GM18873 (cell line): ENCODE data around the gene GFOD1.

Source experiments
- ATAC-seq: cut with Tn5 transposase; IDR thresholded peaks from one replicate; pipeline ENCODE4 v1.9.1; 2021; ENCODE audit warnings: mild to moderate bottlenecking, moderate library complexity, moderate number of reproducible peaks; ENCODE audit not compliant: unreplicated experiment, low FRiP score

Gene GFOD1, protein sequence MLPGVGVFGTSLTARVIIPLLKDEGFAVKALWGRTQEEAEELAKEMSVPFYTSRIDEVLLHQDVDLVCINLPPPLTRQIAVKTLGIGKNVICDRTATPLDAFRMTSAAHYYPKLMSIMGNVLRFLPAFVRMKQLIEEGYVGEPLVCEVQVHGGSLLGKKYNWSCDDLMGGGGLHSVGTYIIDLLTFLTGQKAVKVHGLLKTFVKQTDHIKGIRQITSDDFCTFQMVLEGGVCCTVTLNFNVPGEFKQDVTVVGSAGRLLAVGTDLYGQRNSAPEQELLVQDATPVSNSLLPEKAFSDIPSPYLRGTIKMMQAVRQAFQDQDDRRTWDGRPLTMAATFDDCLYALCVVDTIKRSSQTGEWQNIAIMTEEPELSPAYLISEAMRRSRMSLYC

DNA sequence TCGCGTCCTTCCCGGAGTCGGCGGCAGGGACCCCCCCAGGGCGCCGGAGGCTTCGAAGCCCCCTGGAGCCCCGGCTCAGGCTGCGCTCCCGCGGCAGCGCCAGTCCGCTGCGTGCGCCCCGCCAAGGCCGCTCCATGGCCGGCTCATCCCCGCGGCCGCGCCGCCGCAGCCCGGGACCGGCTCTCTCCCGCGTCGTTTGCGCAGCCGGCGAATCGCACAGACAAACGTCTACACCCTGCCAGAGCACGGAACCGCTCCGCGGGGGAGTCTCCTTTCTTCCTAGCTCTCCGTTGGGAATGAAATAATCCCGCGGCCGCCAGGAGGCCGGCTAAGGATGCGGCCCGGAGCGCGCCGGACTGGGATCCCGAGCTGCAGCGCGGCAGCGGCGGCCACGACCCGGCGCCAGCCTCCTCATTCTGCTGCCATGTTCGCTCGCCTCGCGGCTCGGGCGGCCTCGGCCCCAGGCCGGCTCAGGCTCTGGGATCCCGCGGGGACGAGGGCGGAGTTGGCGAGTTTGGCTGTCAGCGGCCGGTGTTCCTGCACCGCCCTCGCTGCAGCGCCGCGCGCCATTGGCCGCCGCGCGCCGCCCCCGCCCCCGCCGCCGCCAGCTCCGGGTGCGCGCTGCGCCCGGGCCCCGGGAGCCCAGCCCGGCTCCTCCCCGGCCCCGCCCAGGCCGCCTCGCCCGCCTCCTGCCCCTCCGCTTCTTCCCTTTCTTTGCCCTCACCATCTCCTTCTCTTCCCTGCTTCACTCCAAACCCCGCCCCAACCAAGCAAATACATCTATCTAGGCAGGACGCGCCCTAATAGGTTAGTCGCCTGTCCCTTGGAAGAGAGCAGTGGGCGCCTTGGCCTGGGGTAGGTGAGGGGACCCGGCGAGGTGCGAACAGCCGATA lies at the start of gene GFOD1:
GFOD1 (minus strand) TSS at position 479 of the 893 bp plus-strand sequence. CDS start 710 bp downstream, outside the sequence.
- peak; percentile 69 for ATAC-seq

DNA sequence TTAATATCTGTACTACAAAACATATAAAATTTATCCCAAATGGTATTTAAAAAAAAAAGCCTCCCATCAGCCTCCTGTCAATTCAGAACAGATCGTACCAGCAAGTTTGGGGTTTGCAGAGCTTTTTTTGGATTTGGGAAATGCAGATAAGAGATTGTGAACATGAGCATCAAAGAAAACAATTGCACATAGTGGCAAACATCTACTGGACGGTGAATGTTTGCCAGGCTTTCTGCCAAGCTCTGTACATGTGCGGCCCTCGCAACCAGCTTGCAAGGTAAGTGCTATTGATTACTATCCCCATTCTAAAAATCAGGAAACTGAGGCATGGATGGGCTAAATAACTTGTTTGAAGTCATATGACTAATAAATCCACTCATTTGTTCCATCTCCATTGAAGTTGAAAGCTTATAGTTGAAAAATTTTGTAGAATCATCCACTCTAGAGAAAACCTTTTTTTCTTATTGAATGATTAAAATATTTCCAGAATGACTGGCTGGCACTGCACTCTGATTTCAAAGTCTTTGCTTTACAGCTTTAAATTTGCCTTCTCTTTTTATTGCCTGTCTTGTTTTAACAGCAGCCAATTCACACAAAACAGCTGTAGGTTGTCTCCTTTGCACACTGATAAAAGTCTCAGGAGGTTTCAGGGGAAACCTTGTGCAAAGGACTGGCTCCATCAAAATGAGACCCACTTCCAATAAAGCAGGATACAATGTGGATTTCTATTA lies 49.6 kb upstream of the GFOD1 start:
- no peak for ATAC-seq

DNA sequence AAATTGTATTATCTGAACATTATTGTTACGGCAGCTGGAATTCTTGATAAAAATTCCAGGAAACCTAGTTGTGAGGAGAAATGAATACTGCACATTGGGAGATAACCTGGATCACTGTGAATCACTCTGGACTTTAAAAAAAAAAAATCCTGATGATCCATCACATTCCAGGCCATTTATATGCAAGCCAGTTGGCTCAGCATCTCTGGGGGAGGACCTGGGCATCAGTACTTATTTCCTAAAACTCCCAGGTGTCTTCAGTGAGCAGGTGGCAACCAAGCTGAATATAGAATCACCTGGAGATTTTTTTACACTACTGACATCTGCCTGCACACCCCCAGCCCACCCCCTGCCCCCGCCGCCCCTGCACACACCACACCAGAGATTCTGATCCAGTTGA lies 47.9 kb upstream of the GFOD1 start:
- ATAC-seq = no peak

DNA sequence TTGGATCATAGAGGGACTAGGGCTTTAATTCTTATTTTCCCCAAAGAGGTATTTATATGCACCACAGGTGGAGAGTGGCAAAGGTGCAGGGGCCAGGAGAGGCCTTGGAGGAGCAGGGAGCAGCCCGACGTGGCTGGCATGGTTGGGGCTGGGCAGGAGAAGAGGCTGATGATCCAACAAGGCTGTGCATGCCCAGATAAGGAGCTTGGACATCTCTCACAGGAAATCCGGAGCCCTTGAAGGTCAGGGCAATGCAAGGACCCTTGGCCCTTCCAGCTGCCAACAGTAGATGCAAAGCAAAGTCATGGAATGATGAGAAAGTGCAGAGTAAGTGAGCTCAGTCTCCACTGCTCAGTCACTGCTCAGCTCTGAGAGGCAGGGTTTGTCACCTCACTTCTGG lies 47.1 kb upstream of the GFOD1 start:
- no peak for ATAC-seq

DNA sequence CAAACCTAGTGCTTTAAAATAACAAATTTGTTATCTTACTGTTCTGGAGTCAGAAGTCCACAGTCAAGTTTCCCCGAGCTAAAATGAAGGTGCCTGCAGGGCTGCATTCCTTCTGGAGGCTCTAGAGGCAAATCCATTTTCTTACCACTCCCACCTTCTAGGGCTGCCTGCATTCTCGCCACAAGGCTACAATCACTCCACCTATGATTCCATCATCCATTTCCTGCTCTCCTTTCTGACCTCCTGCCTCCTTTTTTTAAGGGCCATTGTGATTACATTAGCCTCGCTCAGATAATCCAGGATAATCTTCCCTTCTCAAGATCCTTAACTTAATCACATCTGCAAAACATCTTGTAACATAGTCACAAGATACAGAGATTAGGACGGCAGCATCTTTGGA lies 44.6 kb upstream of the GFOD1 start:
- ATAC-seq = no peak

DNA sequence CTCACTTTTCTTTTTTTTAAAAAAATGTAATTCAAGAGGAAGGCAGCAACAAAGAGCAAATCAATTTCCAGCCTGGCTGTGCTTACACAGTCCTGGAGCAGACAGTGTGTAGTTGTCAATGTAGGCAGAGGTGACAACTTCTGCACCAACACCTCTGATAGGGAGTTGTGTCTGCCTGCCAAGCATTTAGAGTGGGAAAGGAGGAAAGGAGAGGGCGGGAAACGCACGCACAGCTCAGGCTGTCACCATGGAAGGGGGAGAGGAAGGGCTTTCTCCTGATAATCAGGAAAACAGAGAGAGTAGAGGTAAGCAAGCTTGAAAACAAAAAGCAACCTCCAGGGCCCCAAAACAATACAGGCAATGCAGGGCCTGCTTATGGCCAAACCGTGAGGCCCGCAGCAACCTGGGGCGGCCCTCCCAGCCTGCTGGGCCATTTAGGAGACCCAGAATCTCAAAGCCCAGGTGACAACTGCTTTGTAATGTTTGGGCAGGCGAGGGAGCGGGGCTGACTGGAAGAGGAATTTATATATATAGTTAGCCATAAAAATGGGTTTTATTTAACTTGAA lies 41.5 kb upstream of the GFOD1 start:
- ATAC-seq = no peak

DNA sequence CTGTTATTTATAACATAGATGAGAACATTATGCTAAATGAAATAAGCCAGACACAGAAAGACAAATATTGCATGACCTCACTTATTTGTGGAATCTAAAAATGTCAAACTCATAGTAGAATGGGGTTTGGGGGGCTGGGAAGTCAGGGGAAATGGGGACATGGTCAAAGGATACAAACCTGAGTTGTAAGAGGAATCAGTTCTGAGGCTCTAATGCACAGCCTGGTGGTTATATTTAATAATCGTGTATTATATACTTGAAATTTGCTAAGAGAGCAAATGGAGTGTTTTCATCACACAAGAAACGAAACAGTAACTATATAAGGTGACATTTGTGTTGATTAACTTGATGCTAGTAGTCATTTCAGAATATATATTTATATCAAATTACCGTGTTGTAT lies 40.8 kb upstream of the GFOD1 start:
- ATAC-seq = no peak

DNA sequence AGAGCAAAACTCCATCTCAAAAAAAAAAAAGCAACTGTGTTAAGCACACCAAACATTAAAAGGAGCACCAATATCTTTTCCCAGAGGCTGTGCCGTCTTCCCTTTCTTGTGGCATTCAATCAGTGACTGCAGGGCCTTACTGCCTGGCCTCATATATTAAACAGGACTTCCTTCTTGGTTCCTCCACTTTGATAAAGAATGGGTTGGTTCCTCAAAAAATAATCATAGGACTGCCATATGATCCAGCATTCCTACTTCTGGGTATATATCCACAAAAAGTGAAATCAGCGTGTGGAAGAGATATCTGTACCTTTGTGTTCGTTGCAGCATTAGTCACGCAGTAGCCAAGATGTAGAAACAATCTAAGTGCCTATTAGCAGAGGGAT lies 40.3 kb upstream of the GFOD1 start:
- no peak for ATAC-seq

DNA sequence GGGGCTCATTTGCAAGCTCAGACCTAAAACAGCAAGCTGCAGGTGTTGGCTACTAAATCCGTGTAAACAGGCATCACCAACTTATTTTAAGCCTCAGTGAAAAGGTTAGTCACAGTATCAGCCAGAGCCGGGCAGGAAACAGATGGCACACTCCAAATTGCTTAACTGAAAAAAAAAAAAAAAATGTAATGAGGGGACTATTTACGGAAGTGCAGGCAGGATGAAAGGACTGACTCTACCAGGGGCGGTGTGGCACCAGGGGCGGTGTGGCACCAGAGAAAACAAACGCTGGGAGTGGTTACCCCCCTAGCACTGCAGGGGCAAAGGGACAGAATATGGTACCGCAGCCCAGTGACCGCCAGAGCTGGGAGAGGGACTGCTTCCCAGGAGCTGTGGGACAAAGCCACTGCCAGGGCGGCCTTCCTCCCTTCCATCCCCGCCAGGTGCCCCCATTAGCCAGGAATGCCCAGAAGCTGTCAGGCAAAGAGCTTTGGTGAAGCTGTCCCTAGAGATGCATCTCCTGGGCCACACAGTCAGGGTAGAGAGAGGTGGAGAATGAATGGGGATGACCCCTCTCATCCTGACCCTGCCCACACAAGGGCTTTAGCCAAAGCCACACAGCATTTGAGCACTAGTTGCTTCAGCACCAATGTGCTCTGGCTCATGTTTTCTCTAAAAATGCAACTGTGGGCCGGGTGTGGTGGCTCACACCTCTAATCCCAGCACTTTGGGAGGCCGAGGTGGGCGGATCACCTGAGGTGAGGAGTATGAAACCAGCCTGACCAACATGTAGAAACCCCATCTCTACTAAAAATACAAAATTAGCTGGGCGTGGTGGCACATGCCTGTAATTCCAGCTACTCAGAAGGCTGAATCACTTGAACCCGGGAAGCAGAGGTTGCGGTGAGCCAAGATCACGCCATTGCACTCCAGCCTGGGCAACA lies 39.6 kb upstream of the GFOD1 start:
- ATAC-seq = peak; percentile 84

DNA sequence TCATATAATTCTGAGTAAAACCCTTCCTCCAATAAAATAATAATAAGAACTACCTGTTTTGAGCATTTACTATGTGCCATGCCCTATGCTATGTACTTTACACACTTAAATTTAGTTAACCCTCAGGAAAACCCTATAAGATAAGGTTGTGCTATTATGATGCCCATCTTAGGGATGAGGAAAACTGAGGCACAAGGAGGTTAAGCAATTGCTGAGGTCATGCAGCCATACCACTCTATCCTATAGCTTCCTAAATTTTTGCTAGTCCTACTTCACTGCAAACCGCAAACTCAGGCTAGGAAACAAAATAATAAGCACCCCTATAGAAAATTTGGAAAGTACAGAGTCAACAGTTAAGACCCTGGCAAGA lies 38.9 kb upstream of the GFOD1 start:
- no peak for ATAC-seq

DNA sequence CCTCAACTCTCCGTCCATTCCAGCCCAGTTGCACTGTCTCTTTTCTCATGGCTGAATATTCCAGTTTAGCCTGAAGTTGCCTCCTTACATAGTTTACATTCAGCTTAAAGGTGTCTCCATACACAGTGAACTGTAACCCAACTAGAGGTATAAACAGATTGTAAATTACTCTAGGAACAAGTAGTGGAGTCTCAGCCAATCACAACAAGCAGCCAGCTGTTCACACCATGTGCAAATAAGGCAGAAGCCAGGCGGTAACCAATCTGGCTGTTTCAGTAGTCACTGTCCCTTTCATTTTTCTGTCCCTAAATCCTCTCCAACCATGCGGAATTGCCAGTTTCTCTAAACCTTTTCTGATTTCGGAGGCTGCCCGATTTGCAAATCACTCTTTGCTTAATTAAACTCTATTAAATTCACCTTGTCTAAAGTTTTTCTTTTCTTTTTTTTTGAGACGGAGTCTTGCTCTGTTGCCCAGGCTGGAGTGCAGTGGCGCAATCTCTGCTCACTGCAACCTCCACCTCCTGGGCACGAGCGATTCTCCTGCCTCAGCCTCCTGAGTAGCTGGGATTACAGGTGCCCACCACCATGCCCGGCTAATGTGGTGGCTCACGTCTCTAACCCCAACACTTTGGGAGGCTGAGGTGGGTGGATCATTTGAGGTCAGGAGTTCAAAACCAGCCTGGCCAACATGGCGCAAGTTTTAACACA lies 37.6 kb upstream of the GFOD1 start:
- no peak for ATAC-seq

DNA sequence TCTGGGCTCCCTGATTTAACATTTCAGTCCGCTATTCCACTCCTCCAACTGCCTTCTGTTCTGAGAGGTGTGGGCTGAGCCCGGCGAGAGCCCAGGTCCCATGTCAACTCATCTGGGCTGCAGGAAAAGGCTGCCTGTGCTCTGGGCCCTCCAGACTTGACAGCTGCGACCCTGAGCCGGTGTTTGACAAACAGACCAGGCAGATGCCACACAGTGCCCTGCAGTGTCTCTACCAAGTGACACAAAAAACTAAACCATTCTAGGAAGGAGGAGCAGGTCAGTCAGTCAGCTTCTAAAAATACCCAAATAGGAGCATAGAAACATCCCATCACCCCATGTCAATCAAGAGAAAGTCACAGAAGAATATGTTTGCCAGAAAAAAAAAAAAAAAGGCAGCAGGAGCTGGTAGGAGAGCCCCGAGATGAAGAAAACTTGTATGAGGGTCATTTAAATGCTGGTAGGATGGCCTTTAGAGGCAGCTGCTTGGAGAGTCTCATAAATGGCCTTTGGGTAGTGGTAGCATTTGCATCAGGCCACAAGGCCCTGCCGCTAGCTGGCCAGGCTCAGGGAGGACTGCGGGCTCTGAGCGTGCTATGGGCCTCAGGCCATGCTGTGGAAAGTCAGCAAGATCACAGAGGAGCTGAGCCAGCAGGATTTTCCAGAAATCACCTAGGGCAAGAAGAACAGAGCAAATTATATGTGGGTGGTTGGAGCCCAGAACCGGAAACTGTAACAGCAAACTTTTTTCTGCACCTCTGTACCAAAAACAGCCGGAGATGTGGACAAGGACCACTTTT lies 36.6 kb upstream of the GFOD1 start:
- no peak for ATAC-seq

DNA sequence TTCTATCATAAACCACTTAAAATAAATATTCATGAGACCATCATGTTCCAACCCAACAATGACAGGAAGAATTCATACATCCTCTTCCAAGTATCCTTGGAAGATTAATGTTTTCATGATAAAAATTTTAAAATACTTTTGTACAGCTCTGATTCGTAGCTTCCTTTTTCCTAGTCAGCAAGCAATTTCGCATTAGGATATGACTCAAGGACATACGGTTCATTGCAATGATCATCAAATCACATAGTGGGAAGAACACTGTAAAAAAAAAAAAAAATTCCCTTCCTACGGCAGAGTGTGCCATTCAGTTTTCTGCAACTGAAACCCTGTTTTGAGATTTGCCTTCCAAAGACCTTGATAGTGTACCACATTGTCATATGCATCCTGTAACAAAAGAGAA lies 35.3 kb upstream of the GFOD1 start:
- ATAC-seq = no peak

DNA sequence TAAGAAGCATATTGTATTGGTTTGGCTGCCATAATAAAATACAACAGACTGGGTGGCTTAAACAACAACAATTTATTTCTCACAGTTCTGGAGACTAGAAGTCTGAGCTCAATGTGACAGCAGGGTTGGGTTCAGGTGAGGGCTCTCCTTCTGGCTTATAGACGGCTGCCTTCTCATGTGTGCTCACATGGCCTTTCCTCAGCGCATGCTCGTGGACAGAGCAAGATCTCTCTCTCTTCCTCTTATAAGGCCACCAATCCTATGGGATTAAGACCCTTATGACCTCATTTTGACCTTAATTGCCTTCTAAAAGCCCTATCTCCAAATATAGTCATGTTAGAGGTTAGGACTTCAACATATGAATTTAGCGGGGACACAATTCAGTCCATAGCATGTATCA lies 32.4 kb upstream of the GFOD1 start:
- ATAC-seq = no peak

DNA sequence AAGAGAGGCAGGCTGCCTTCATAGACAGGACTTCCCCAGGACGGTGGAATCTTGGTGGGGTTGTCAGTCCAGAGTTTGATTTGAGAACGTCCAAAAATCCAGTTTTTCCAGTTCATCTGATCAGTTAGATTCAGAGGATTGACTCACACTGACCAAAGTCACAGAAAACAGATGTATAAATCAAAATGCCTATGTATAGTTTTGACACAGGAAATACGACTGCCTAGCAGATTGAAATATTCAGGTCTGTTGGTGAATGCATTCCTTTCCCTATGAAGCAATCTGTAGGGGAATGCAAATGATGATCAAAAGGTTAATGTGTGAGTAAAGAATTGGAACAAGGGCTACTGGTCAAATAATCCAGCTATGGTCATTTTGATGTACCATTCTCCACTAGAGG lies 29.7 kb upstream of the GFOD1 start:
- no peak for ATAC-seq

DNA sequence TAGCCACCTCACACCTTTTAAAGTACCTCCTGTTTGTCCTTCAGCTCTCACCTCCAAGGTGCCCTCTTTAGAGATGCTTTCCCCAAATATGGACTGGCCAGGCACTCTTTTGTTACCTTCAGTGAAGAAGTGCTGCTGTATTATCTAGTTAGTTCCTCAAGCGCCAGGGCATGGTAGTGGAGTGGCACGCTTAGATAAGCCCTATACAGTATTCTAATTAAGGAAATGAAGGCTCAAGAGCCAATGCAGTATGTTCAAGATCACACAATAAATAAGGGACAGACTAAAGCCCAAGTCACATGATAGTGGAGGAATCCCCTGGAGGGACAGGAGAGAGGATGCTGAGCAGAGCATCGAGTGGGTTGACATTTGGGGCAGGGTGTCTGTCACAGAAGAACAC lies 28.5 kb upstream of the GFOD1 start:
- ATAC-seq = no peak

DNA sequence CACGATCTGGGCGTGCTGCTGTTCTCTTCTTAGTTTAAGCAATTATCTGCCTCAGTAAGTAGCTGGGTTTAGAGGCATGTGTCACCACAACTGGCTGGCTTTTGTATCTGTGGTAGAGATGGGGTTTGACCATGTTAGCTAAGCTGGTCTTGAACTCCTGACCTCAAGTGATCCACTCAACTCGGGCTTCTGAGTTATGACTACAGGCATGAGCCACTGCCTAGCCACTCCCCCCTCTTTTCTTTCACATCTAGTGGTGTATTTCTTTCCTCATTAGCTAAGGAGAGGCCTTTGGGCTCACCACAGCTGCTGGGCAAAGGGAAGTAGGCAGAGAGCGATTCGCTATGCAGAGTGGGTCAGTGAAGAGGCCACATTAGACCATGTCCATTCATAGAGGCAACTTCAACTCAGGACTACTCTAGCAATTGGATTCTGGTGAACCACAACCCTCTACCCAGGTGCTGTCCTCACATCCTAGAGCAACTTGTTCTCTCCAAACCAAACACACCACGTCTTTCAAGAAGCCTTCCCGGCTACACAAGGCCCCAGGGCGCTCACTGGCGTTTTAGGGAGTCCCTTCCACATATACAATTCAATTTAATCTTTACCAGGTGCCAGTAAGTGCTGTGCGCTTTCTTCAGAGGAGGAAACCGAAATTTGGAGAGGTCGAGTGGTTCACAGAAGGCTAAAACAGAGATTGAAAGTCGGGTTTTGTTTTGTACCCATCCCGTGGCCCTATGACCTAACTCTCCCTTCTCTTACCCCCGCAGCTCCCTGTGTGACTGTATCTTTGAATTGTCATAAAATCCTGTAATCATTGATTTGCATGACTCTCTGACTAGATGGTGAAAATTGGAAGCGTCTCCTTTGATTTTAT lies 26.5 kb upstream of the GFOD1 start:
- no peak for ATAC-seq
